SU-DHL-6 (cell line): ENCODE measurements around the gene SNX9.

Experiments
- EZH2phosphoT487 ChIP-seq: fragments of 200-600 bp; sonication (generic), shearing (Covaris generic); conservative IDR thresholded peaks from 2 replicates; pipeline ENCODE4 v1.6.1; 2018; ENCODE audit warnings: mild to moderate bottlenecking, antibody characterized with exemption, low read length, moderate library complexity, mixed read lengths
- TF ChIP-seq, protein P1 (sequence below): fragments of 200-600 bp; sonication (generic); IDR thresholded peaks from one replicate; pipeline ENCODE4 v1.5.1; 2017; ENCODE audit warnings: antibody characterized with exemption, mild to moderate bottlenecking, low read length, moderate library complexity; ENCODE audit not compliant: insufficient read depth, poor library complexity, severe bottlenecking

DNA sequence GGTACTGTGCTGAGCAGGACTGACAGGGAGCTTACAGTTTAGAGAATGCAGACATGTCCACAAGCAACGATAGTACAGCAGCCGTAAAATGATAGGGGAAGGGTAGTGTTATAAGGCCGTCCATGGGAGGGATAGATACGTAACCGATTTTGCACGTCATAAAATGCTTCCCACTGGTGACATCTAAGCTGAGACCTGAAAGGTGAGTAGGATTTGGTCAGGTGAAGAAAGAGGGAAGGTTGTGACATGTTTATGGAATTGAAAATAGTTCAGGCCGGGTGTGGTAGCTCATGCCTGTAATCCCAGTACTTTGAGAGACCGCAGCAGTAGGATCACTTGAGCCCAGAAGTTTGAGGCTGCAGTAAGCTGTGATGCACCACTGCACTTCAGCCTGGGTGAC is 25.6 kb downstream of the SNX9 start:
- TF ChIP-seq, protein P1, sequence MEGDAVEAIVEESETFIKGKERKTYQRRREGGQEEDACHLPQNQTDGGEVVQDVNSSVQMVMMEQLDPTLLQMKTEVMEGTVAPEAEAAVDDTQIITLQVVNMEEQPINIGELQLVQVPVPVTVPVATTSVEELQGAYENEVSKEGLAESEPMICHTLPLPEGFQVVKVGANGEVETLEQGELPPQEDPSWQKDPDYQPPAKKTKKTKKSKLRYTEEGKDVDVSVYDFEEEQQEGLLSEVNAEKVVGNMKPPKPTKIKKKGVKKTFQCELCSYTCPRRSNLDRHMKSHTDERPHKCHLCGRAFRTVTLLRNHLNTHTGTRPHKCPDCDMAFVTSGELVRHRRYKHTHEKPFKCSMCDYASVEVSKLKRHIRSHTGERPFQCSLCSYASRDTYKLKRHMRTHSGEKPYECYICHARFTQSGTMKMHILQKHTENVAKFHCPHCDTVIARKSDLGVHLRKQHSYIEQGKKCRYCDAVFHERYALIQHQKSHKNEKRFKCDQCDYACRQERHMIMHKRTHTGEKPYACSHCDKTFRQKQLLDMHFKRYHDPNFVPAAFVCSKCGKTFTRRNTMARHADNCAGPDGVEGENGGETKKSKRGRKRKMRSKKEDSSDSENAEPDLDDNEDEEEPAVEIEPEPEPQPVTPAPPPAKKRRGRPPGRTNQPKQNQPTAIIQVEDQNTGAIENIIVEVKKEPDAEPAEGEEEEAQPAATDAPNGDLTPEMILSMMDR: no peak
- TF ChIP-seq EZH2phosphoT487: no peak
